ENCODE data around the gene CFAP298. TPM values are rescaled to one million over a fixed set of nuclear protein-coding genes. Genes with fewer than 3 reads are reported as not detected.
"Not testable (repeated sequence)": the region's sequence is repeated elsewhere in the genome, so short reads cannot be mapped to it uniquely, and the experiment has no call there.

The CFAP298 gene
- total RNA-seq, 1 donor from 2014 or later = 30.2 TPM

GRCh38 chr21:32566741-32567389 lies 45.3 kb downstream of the CFAP298 start:
- DNase-seq = no peak

GRCh38 chr21:32565856-32566465 lies 46.2 kb downstream of the CFAP298 start:
- DNase-seq = no peak

GRCh38 chr21:32562915-32563314 lies 49.3 kb downstream of the CFAP298 start:
- no peak for DNase-seq

- DNase-seq = peak; percentile 66
Measured at GRCh38 chr21:32562426-32562825, 49.8 kb downstream of the CFAP298 start.

GRCh38 chr21:32561476-32561875 lies 50.7 kb downstream of the CFAP298 start:
- DNase-seq = not testable (repeated sequence)

- no peak for DNase-seq
Measured at GRCh38 chr21:32560896-32561295, 51.3 kb downstream of the CFAP298 start.

GRCh38 chr21:32559006-32559610 lies 53.1 kb downstream of the CFAP298 start:
- DNase-seq = no peak

- DNase-seq = no peak
Measured at GRCh38 chr21:32558106-32558505, 54.1 kb downstream of the CFAP298 start.

- DNase-seq = no peak
Measured at GRCh38 chr21:32554832-32555638, 57.1 kb downstream of the CFAP298 start.

GRCh38 chr21:32549886-32550285 lies 62.3 kb downstream of the CFAP298 start:
- DNase-seq = no peak

- DNase-seq = no peak
Measured at GRCh38 chr21:32549440-32549839, 62.7 kb downstream of the CFAP298 start.

Small RNAs within 50 kb of the gene (small RNA-seq; reads per million reads assigned to genes)
- gene RNA5SP490 (ENCODE audit: low replicate concordance) = 0.08 reads per million

Other genes with a start within 250 kb of the CFAP298 start
- 25.0 TPM for gene URB1, start 219.4 kb downstream of the CFAP298 start, total RNA-seq
- gene EVA1C, start 199.7 kb downstream of the CFAP298 start, total RNA-seq = 8.8 TPM
- 1.4 TPM for gene TCP10L, start 26.9 kb downstream of the CFAP298 start, total RNA-seq
- gene SYNJ1, start 115.6 kb upstream of the CFAP298 start, total RNA-seq = 6.8 TPM
- 69.6 TPM for gene PAXBP1, start 159.4 kb upstream of the CFAP298 start, total RNA-seq

All from tongue (tissue), 3 donors.